ENCODE results near the gene TMEM214.

DNA sequence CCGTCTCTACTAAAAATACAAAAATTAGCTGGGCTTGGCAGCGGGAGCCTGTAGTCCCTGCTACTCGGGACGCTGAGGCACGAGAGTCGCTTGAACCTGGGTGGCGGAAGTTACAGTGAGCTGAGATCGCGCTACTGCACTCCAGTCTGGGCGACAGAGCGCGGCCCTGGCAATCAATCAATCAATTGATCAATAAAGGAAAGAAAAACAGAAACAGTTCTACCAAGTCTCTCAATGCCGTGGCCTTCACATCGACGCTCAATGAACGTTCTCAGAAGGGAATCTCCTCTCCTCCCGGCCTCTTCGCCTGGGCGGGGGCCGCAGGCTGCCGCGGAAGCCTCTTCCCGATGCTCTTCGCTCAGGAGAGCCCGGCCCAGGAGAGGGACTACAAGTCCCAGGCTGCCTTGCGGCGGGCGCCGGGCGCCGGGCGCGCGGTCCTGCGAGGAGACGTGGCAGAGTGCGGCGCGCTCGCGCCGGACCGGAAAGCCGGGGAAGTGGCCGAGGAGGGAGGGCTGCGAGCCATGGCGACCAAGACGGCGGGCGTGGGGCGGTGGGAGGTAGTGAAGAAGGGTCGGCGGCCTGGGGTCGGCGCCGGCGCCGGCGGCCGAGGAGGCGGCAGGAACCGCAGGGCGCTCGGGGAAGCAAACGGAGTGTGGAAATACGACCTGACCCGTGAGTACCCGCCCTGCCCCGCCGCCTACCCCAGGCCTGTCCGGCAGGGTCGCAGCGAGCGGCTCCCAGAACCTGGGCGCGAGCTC, at the start of gene TMEM214:
- TF ChIP-seq CTCF (IDR thresholded peaks at IDR 0.05): no peak
- no peak for TF ChIP-seq POLR2A (IDR thresholded peaks at IDR 0.05)
